ENCODE results near the gene GALNT6.

GALNT6 gene

GRCh38 chr12:51391283-51392123 lies at the start of gene GALNT6:
TSS of gene GALNT6 (minus strand) at chr12:51391406. CDS start at chr12:51379781, 11,625 bp downstream.
- TF ChIP-seq CTCF (IDR thresholded peaks at IDR 0.05; ENCODE audit: low read depth, low read length, missing control alignments): no peak
- H3K4me3 ChIP-seq (replicated peaks; ENCODE audit: low read depth, low read length): peak within 1 kb of the TSS; percentile 51
- DNase-seq (ENCODE audit: extremely low read depth, low read depth): no peak

- no peak overlapping the region for H3K4me3 ChIP-seq (replicated peaks; ENCODE audit: low read depth, low read length)
- DNase-seq (ENCODE audit: extremely low read depth, low read depth): no peak
- no peak for TF ChIP-seq CTCF (IDR thresholded peaks at IDR 0.05; ENCODE audit: low read depth, low read length, missing control alignments)
Observed at GRCh38 chr12:51439330-51439729, 48.1 kb upstream of the GALNT6 start.

- DNase-seq (ENCODE audit: extremely low read depth, low read depth): no peak
- no peak overlapping the region for H3K4me3 ChIP-seq (replicated peaks; ENCODE audit: low read depth, low read length)
- no peak for TF ChIP-seq CTCF (IDR thresholded peaks at IDR 0.05; ENCODE audit: low read depth, low read length, missing control alignments)
Observed at GRCh38 chr12:51437431-51437830, 46.2 kb upstream of the GALNT6 start.

GRCh38 chr12:51434305-51434704 lies 43.1 kb upstream of the GALNT6 start:
- H3K4me3 ChIP-seq (replicated peaks; ENCODE audit: low read depth, low read length): no peak overlapping the region
- no peak for TF ChIP-seq CTCF (IDR thresholded peaks at IDR 0.05; ENCODE audit: low read depth, low read length, missing control alignments)
- no peak for DNase-seq (ENCODE audit: extremely low read depth, low read depth)

- no peak overlapping the region for H3K4me3 ChIP-seq (replicated peaks; ENCODE audit: low read depth, low read length)
- no peak for TF ChIP-seq CTCF (IDR thresholded peaks at IDR 0.05; ENCODE audit: low read depth, low read length, missing control alignments)
- no peak for DNase-seq (ENCODE audit: extremely low read depth, low read depth)
Observed at GRCh38 chr12:51432921-51433320, 41.7 kb upstream of the GALNT6 start.

- no peak for DNase-seq (ENCODE audit: extremely low read depth, low read depth)
- no peak for TF ChIP-seq CTCF (IDR thresholded peaks at IDR 0.05; ENCODE audit: low read depth, low read length, missing control alignments)
- H3K4me3 ChIP-seq (replicated peaks; ENCODE audit: low read depth, low read length): no peak overlapping the region
Observed at GRCh38 chr12:51430196-51430895, 39.1 kb upstream of the GALNT6 start.

All from HFF-Myc (cell line).